Gastroesophageal sphincter (tissue), 3 donors: ENCODE results near the gene ASIC3.

Source experiments
- POLR2AphosphoS5 ChIP-seq: sonication (generic); formaldehyde crosslinking; IDR thresholded peaks from one replicate; pipeline ENCODE4 v1.6.1; 2017; ENCODE audit warnings: antibody characterized with exemption
- TF ChIP-seq, protein P1 (sequence below), 4 experiments: fragments of 200-600 bp in 2 of 4; fragments of 450-650 bp in 2 of 4; sonication (generic) in 1 of 4; IDR thresholded peaks; one replicate each; pipeline ENCODE4 v1.5.1; 2017 to 2019; ENCODE audit warnings: antibody characterized with exemption in 4 of 4, mild to moderate bottlenecking in 2 of 4, moderate library complexity in 2 of 4

DNA sequence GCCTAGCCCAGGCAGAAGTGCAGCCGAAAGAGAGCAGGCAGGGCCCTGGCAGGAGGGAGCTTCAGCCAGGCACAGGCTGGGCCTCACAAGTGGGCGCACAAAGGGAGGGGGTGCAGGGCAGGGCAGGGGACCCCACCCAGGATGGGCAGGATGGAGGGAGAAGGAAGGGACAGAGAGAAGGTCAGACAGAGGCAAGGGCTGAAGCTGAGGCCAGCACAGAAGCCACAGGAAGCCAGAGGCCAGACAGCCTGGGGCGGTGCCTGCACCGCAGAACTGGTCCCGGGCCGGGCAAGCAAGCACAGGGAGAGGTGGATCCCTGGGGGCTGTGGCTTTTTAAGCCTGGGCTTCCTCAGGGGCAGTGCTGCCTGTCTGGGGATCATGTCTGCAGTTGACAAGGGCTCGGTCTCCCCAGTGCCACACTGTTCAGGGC, 40.8 kb upstream of the ASIC3 start:
- no peak for TF ChIP-seq POLR2AphosphoS5
- TF ChIP-seq, protein P1, sequence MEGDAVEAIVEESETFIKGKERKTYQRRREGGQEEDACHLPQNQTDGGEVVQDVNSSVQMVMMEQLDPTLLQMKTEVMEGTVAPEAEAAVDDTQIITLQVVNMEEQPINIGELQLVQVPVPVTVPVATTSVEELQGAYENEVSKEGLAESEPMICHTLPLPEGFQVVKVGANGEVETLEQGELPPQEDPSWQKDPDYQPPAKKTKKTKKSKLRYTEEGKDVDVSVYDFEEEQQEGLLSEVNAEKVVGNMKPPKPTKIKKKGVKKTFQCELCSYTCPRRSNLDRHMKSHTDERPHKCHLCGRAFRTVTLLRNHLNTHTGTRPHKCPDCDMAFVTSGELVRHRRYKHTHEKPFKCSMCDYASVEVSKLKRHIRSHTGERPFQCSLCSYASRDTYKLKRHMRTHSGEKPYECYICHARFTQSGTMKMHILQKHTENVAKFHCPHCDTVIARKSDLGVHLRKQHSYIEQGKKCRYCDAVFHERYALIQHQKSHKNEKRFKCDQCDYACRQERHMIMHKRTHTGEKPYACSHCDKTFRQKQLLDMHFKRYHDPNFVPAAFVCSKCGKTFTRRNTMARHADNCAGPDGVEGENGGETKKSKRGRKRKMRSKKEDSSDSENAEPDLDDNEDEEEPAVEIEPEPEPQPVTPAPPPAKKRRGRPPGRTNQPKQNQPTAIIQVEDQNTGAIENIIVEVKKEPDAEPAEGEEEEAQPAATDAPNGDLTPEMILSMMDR (IDR thresholded peaks at IDR 0.05): no peak
